HTR-8/SVneo (cell line): ENCODE measurements around the gene FAM43B.

Experiments used
- DNase-seq: peaks from one replicate; pipeline ENCODE4 v3.0.0; 2011; ENCODE audit warnings: low spot score, mixed read lengths; ENCODE audit not compliant: insufficient read length
- FAIRE-seq: peaks from 2 replicates; lab custom pipeline; 2011; peaks lifted over from hg19 to GRCh38; lab: Jason Lieb, UNC

The FAM43B gene

DNA sequence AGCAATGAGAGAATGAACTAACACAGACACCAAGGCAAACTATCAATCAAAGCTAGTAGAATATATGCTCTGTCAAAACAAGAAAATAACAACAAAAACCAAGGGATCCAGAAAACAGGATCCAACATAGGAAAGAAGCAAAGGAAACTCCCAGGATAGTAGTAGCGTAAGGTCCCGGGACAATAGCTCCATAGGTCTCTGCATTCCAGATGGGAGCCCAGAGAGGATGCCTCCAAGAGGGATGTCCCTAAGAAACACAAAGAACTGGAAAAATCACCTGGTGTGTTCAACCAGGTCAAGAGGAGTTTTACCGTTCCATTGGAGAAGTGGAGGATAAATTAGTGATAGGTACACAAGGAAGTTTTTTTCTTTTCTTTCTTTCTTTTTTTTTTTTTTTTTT, 5.7 kb upstream of the FAM43B start:
- FAIRE-seq (no peak), DNase-seq (no peak)

DNA sequence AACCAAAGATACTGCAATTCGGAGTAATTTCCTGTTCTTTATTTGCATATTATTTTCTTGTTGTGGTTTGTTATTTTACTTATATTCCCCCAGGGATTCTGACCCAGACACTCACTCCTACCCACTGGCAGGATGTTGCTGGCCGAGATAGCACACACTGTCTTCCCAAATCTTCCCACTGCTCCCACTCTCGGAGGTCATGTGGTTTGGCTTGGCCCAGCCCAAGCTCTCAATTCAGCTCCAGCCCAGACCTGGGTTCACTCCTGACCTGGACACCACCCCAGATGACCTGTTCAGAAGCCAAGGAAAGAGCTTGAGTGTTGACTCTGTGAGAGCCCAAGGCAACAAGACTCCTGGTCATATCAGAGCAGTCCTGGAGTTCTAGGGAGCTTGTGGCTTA, 1.2 kb upstream of the FAM43B start:
- FAIRE-seq (no peak), DNase-seq (no peak)

DNA sequence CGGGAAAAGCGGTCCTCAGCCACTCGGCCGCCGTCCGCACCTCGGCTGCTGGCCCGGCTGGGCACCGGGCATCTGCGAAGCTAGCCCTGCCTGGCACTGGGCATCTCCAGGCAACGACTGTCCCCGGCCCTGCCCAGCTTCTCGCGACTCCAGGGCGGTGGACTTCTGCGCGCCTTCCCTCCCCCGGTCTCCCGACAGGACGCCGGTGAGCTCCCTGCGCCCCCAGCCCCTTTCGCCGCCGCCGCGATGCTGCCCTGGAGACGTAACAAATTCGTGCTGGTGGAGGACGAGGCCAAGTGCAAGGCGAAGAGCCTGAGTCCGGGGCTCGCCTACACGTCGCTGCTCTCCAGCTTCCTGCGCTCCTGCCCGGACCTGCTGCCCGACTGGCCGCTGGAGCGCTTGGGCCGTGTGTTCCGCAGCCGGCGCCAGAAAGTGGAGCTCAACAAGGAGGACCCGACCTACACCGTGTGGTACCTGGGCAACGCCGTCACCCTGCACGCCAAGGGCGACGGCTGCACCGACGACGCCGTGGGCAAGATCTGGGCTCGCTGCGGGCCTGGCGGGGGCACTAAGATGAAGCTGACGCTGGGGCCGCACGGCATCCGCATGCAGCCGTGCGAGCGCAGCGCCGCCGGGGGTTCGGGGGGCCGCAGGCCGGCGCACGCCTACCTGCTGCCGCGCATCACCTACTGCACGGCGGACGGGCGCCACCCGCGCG, 514 bp downstream of the FAM43B start:
- DNase-seq (peak; percentile 35), FAIRE-seq (peak; percentile 9)

DNA sequence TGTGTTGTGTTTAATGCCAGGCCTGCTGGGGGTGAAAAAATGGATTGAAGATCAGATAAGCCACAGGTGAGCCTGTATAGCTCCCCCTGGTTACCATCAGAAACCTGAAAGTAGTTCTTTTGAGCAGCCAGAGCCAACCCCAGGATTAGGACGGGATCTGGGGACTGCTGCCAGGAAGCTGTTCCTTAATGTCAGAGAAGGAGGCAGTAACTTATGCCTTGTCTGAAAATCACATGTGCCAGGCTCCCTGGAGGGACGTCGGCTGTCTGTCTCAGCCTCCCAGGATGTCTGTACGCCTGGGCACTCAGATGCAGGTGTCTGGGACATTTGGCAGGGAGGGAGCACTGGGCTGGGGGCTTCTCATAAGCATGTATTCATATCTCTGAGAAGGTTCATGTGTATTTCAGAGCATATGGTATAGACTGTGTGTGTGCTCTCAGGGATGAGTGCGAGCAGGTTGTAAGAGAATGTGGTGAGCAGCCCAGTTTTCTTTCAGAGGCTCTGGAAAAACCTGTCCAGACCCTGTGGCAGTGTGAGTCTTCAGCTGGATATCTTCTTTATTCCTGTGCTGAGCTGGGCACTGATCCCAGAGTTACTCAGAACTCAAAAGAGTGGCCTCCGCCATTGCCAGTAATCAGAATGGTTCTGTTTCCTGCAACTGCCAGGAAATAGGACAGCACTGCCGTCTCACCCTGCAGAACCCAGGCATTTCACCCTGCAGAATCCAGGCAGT, 2.8 kb downstream of the FAM43B start:
- FAIRE-seq (no peak), DNase-seq (no peak)

DNA sequence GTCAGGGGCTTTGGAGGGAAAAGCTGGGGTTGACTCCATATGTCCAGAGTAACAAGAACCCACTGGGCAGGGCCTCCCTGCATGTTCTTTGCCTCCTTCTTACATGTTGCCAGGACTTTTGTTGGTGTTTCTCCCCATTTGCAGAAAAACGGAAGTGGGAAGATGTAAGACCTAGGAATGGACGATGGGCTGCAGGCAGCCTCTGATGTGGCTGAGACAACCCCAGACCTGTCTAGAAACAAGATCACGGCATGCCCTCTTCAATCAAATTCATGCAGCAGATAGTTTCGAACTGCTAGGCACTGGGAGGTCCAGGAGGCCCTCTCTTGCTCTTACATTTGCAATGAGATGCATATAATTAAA, 3.4 kb downstream of the FAM43B start:
- DNase-seq (no peak), FAIRE-seq (no peak)

DNA sequence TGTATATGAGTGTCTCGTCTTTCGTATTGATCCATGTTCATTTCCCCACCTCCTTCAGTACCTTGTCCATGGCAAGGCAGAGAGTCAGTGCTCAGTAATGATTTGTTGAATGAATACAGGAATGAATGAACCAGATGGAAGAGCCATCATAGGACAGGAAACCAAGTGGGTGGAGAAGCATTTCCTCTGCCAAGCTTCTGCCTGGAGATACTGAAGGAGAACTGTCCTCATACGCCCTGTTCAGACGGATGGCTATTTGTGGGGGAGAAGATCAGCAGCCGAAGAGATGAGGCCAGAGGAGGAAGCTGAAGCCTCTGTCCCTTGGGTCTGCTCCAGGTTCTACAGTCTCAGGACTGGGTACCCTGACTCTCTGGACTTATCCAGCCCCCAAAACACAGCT, 5.8 kb downstream of the FAM43B start:
- no peak for DNase-seq
- no peak for FAIRE-seq

DNA sequence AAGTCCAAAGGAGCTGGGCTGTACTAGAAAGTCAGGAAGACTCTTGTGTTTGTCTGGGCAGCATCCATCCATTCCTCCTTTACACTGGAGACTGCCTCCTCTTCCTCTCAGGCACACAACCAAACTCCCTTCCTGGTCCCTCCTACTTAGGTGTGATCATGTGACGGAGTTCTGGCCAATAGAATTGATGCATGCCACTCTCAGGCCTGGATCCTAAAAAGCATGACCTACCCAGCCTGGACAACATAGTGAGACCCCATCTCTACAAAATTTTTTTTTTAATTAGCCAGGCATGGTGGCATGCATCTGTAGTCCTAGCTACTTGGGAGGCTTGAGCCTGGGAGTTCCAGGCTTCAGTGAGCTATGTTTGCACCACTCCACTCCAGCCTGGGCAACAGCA, 8.6 kb downstream of the FAM43B start:
- FAIRE-seq (no peak), DNase-seq (no peak)

DNA sequence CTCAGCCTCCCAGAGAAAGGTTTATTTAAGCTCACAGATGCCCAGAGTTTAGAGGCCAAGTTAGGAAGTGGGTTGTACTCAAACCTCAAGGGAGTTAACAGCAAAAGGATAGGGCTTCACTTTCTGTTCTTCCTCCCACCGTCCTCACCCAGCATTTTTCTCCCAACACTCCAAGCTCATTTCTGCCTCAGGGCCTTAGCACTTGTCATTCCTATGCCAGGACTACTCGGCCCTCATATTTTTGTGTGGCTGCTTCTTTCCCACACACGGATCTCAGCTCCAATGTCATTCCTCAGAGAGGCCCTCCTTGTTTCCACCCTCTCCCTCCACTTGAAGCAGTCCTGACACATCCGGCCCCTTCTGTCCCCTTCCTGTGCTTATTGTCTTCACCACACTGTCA, 12.9 kb downstream of the FAM43B start:
- FAIRE-seq, result no peak
- DNase-seq, result no peak

DNA sequence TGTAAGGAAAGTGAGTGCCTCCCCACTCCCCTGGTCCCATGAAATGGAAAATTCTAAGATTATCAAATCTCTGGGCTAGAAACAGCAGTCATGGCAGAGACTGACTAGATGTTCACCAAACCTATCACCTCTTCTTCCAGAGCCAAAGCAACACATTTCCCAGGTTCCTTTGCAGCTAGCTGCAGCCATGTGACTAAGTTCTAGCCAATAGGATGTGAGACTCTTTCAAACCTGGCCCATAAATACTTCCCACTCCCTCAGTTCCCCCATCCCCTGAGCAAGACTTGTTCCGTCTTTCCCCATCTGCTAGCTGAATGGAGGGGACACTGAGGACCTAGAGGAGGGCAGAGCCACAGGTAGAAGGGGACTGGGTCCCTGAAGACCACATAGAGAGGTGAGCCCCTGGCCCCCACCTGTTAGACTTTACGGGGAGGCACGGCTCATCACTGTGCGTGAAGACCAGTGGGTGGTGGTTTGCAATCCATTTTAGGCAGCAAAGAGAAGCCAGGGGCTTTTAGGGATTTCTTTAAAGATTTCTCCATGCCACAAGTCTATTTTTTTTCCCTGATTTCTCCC, 17.2 kb downstream of the FAM43B start:
- no peak for FAIRE-seq

DNA sequence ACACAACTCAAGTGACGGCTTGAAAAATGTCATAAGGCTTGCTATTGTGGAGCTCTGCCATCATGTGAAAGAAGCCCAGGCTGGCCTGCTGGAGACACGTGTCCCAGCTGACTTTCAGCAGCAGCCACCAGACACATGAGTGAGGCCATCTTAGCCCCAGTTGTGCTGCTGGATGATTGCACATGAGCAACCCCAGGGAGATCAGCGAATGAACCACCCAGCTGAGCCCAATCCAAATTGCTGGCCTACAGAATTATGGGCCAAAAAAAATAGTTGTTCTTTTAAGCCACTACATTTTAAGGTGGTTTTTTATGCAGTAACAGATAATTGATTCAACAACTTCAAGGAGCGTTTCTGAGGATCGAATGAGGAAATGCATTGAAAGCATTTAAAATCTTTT, 19.1 kb downstream of the FAM43B start:
- DNase-seq (no peak), FAIRE-seq (no peak)

More for the DNA sequence above, 17.2 kb downstream of the FAM43B start:
- DNase-seq, result no peak

DNA sequence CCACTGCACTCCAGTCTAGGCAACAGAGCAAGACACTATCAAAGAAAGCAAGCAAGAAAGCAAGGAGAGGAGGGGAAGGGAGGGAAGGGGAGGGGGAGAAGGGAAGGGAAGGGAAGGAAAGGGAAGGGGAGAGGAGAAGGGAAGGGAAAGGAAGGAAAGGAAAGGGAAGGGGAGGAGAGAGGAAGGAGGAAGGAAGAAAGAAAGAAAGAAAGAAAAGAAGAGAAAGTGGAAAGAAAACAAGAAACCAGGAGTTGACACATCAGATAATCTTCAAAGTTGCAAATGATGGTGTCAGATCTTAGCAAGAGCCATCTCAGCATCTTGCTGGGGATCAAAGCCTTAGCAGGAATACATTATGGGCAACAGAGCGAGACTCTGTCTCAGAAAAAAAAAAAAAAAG, 21.6 kb downstream of the FAM43B start:
- no peak for FAIRE-seq
- DNase-seq, result no peak

DNA sequence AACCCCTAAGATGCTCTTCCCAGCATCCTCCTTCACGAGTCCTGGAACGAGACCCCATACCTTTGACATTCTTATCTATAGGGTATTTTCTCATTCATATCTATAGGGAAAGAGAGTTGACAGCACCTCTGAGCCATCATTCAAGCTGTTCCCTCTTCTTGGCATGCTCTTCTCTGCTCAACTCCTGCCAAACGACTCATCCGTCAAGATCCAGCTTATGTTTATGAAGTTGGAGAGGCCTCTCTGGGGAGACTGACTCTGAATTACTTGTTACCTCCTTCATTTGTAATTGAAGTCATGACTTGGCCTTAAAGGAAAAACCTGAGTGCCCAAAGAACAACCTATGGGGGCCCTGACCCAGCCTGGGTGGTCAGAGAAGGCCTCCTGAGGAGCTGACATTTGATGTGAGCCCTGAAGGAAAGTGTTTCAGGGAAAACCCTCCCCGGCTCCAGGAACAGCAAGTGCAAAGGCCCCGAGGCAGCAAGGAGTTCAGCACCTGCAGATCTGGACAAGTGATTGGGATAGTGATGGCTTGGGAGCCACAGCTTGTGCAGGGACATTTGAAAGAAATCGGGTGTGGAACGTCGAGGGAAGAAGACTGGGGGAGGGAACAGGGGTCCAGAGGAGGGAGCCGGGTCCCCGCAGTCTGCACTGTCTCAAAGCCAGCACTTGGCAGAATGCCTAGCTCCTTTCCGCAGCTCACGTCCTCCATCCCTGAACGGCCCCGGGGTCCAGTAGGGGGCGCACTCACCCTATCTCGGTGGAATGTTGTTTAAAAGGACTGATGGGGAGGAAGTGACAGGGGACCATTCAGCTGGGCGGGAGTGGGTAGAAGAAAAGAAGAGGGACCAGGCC, 22.5 kb downstream of the FAM43B start:
- FAIRE-seq, result peak; percentile 28

DNA sequence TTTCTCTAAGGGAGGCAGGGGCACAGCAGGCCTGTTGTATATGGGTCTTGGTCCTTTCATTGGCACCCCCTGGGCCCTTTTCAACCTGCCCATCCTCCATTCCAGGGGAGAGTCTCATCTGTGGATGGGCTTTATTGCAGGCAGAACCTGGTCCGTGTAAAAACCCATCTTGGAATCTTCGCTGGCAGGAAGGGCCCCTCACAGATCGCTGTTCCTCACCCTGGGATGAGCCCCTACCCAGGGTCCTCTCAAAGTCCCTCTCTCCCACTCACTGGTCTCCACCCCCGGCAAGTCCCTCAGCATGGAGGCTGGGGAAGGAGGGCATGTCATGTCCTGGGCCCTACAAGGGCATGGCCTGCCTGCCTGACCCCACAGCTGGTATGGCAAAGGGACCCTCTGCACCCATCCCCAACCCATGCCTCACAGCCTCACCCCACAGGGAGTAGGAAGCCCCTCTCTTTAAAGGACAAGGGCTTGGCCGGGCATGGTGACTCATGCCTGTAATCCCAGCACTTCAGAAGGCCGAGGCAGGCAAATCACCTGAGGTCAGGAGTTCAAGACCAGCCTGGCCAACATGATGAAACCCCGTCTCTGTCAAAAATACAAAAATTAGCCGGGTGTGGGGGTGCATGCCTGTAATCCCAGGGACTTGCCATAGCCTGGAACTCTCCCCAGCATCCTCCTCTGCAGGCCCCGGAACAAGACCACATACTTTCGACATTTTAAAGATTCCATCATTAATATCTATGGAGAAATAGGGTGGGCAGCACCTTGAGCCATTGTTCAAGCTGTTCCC, 23.4 kb downstream of the FAM43B start:
- no peak for FAIRE-seq
- no peak for DNase-seq

More for the DNA sequence above, 22.5 kb downstream of the FAM43B start:
- peak; percentile 81 for DNase-seq

DNA sequence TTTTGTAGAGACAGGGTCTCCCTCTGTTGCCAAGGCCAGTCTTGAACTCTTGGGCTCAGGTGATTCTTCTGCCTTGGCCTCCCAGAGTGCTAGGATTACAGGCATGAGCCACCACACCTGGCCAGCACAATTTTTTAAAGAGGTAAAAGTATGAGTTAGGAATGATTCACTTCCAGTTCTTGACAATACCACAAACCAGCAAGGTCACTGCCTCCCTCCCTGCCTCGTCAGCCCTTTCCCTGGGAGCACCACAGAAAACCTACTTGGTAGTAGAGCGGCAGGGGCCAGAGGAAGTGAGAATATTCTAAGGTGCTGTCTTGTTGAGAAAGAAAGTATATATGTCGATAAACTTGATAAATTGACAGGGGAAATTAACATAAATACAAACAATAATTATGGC, 25.7 kb downstream of the FAM43B start:
- no peak for FAIRE-seq
- DNase-seq, result no peak

DNA sequence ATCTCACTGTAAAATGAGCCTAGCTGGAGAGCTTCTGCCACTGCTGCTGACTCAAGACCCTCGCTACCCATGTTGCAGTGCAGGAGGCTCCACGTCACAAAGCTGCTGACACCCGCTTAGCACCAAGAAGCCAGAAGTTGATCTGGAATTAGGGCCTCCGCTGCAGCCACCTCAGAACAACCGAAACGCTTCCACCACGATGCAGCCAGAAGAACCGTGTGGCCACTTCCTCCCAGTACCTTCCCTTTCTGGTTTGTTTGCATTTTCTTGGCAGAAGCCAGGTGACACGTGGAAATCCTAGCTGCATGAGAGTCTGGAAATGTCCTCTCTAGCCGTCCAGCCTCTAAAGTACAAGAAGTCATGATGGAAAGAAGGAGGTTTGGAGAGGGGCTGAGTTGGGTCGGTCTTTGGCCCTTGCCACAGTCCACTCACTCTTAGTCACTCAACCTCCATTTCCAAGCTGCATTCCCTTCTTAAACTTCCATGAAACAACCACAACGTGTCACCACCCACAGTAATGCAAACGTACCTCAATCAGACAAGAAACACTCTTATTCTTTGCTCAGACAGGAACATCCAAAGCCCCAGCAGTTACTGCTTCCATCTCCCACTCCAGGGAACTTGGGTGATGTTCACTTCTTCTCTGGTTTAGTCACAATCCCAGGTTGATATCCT, 26.5 kb downstream of the FAM43B start:
- FAIRE-seq, result no peak
- no peak for DNase-seq

DNA sequence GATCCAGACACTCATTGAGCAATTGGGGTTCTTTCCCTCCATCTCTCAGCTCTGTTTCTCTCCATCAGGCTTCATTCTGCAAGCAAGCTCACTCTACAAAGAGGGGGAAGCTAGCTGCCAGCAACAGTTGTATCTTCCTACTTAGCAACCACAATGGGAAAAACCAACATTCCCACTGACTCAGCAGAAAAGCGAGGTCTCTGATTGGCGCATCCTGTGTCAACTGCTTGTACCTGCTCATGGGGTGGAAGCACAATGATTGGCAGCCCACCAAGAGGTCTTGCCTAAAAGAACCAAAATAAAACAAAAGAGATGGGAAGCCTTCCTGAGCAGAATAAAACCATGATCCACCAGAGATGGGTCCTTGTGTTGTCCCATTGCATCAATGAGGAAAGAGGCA, 32.5 kb downstream of the FAM43B start:
- DNase-seq (no peak), FAIRE-seq (no peak)

DNA sequence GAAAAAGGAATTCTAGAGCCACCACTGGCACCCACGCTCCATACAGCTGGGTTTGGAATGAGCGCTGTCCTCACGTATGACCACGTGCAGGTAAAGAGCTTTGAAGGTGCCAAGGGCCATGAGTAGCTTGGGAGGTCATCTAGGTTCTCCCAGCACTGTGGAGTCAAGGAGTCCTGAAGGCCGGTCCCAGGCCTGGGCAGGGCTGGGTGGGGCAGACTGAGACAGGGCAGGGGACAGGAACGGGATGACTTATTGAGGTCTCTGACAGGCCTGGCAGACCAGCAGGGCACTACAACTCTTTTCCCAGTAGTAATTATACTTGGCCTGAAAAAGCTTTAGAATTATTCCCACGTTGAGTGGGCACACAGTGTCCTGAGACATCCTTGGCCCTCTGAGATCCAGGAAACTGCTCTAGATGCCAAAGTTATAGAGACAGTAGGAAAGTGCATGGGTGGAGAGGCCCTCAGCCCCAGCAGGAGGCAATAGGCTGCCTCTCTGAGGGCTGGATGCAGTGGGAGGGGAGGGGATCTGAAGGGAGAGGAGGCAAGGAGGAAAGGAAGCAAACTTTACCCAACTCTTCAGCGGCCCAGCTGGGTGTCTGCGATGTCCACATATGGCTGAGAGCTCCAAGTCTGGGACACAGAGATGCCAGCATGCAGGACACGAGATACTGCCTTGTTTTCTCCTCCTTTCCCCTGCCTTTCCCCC, 34.7 kb downstream of the FAM43B start:
- DNase-seq, result no peak
- no peak for FAIRE-seq

DNA sequence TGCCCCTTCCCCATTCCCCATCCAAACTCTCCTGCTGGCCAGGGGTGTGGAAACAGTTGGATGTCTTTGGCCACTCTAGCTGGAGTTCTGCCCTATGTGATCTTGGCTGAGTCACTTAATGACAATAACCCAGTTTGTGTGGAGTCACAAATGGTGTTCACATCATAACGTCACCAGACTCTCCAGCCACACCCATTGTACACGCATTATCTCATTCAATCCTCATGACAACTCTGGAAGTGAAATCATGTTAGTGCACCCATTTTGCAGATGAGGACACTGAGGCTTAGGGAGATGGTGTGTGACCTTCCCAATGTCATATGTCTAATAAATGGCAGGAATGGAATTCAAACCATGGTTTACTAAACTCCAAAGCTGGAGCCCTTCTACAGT, 35.3 kb downstream of the FAM43B start:
- DNase-seq, result no peak
- peak; percentile 42 for FAIRE-seq
